GM19238 (cell line): Measurements from ENCODE around the gene DRD2.

Source experiments
- DNase-seq: peaks from one replicate; pipeline ENCODE4 v3.0.0; 2011; ENCODE audit warnings: low spot score; ENCODE audit not compliant: insufficient read length

Gene DRD2

GRCh38 chr11:113400631-113401230, 74.5 kb downstream of the DRD2 start:
- no peak for DNase-seq

GRCh38 chr11:113398669-113399430, 76.3 kb downstream of the DRD2 start:
- no peak for DNase-seq

- DNase-seq, result no peak
Observed at GRCh38 chr11:113397821-113398220, 77.4 kb downstream of the DRD2 start.

GRCh38 chr11:113397212-113397611, 78.0 kb downstream of the DRD2 start:
- DNase-seq, result no peak

GRCh38 chr11:113396690-113397089, 78.5 kb downstream of the DRD2 start:
- no peak for DNase-seq

- DNase-seq, result no peak
Observed at GRCh38 chr11:113395782-113396336, 79.3 kb downstream of the DRD2 start.

- DNase-seq, result no peak
Observed at GRCh38 chr11:113394919-113395318, 80.3 kb downstream of the DRD2 start.

- no peak for DNase-seq
Observed at GRCh38 chr11:113393501-113393985, 81.7 kb downstream of the DRD2 start.

- no peak for DNase-seq
Observed at GRCh38 chr11:113392236-113392921, 82.8 kb downstream of the DRD2 start.

GRCh38 chr11:113389272-113389671, 85.9 kb downstream of the DRD2 start:
- no peak for DNase-seq

GRCh38 chr11:113387605-113388211, 87.5 kb downstream of the DRD2 start, which contains the start of gene ANKK1:
Gene ANKK1 (plus strand): TSS chr11:113387779. CDS start chr11:113387885, 106 bp downstream.
- no peak for DNase-seq

GRCh38 chr11:113386866-113387265, 88.3 kb downstream of the DRD2 start:
- DNase-seq, result no peak

- DNase-seq, result no peak
Observed at GRCh38 chr11:113385749-113386148, 89.4 kb downstream of the DRD2 start.

- no peak for DNase-seq
Observed at GRCh38 chr11:113384551-113384950, 90.6 kb downstream of the DRD2 start.

GRCh38 chr11:113382121-113382520, 93.1 kb downstream of the DRD2 start:
- no peak for DNase-seq

GRCh38 chr11:113378692-113379091, 96.5 kb downstream of the DRD2 start:
- no peak for DNase-seq

- no peak for DNase-seq
Observed at GRCh38 chr11:113377681-113378412, 97.4 kb downstream of the DRD2 start.

- no peak for DNase-seq
Observed at GRCh38 chr11:113376156-113376555, 99.0 kb downstream of the DRD2 start.

- no peak for DNase-seq
Observed at GRCh38 chr11:113375402-113375801, 99.8 kb downstream of the DRD2 start.

- no peak for DNase-seq
Observed at GRCh38 chr11:113373981-113374560, 101.1 kb downstream of the DRD2 start.
